ENCODE data around the gene CCBE1.

The CCBE1 gene

DNA sequence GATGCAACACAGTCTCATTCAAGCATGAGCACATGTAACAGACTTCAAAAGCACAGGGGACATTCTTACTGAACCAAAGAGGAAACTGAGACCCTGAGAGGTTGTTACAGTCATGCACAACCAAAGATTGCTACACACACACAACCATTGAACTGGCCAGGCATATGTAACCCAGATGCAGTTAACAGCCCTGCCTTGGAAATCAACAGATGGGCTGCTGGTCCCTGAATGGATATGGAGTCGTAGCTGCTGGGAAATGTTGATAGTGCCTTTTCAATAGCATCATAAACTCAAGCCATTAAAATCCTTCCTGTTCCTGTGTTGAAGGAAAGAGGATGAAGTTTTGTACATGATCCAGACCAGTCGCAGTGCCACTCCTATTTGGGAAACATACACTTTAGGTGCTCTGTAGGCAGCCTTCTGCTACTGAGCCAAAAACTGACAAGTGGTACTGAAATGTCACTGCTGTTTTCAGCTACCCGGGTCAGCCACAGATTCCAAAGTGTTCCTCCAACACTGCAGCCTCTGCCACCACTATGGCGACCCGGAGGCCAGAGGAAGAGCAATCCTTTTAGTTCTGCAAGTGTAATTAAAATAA is 143.9 kb downstream of the CCBE1 start:
- Histone ChIP-seq H3K9ac (ENCODE audit: low read length) (no peak overlapping the region), H3K4me1 (ENCODE audit: control insufficient read depth, insufficient read depth, low read length) (peaks cover 39% of the 10 kb centered on the region), H3K9me3 (ENCODE audit: control insufficient read depth, low read length) (no peaks in the 10 kb centered on the region), H3K4me3 (ENCODE audit: low read length) (no peak overlapping the region), H3K27me3 (replicated peaks; ENCODE audit: control insufficient read depth, insufficient read depth, low read length) (no peaks in the 10 kb centered on the region), H3K36me3 (ENCODE audit: control insufficient read depth, insufficient read depth, low read length, severe bottlenecking) (no peaks in the 10 kb centered on the region)
- no peak for DNase-seq (ENCODE audit: low read depth)

DNA sequence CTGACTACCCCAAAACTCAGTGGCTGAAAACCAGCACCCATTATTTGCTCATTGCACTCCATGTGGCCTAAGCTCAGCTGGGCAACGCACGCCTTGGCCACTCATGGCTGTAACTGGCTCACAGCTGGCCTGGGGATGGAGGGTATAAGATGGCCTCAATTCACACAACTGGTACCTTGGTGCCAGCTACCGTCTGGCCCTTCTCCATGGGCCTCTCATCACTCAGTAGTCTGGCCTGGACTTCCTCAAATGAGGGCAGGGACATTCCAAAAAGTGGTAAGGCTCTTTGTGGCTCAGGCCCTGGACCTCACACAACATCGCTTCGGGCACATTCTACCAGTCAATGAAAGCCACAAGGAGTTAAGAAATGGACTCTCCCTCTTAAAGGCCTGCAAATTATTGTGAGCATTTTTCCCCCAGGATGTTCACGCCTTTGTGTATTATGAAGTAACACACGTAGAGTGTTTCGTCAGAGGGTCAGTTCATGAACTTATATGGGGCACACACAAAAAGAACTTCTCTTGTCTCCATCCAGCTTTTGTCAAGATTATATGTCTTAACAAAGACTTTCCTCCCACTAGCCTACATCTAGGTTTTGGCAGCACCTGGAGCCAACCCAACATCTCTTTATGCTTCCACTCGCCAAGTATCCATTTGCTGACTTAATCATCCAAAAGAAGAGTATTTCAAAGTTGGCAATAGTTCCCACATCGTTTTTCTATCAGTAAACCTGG is 145.2 kb downstream of the CCBE1 start:
- H3K4me3 ChIP-seq (ENCODE audit: low read length): no peak overlapping the region
- peaks cover 47% of the 10 kb centered on the region for H3K4me1 ChIP-seq (ENCODE audit: control insufficient read depth, insufficient read depth, low read length)
- H3K36me3 ChIP-seq (ENCODE audit: control insufficient read depth, insufficient read depth, low read length, severe bottlenecking): no peaks in the 10 kb centered on the region
- DNase-seq (ENCODE audit: low read depth): no peak
- no peak overlapping the region for H3K9ac ChIP-seq (ENCODE audit: low read length)
- no peaks in the 10 kb centered on the region for H3K9me3 ChIP-seq (ENCODE audit: control insufficient read depth, low read length)
- H3K27me3 ChIP-seq (replicated peaks; ENCODE audit: control insufficient read depth, insufficient read depth, low read length): no peaks in the 10 kb centered on the region

DNA sequence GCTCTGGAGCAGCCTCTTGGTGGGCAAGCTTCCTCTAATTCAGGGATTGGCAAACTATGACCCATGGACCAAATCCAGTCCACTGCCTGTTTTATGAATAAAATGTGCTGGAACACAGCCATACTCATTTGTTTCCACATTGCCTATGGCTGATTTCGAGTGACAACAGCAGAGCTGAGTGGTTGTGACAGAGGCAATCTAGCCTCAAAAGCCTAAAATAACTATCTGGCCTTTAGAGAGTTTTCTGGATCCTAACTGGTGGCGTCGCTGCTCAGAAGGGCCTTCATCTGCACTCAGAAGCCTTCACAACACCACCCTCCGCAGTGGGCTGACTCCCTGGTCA is 147.1 kb downstream of the CCBE1 start:
- Histone ChIP-seq H3K27me3 (replicated peaks; ENCODE audit: control insufficient read depth, insufficient read depth, low read length) (no peaks in the 10 kb centered on the region), H3K36me3 (ENCODE audit: control insufficient read depth, insufficient read depth, low read length, severe bottlenecking) (no peaks in the 10 kb centered on the region), H3K9me3 (ENCODE audit: control insufficient read depth, low read length) (no peaks in the 10 kb centered on the region), H3K4me1 (ENCODE audit: control insufficient read depth, insufficient read depth, low read length) (peaks cover 36% of the 10 kb centered on the region), H3K4me3 (ENCODE audit: low read length) (no peak overlapping the region), H3K9ac (ENCODE audit: low read length) (no peak overlapping the region)
- peak; percentile 16 for DNase-seq (ENCODE audit: low read depth)

DNA sequence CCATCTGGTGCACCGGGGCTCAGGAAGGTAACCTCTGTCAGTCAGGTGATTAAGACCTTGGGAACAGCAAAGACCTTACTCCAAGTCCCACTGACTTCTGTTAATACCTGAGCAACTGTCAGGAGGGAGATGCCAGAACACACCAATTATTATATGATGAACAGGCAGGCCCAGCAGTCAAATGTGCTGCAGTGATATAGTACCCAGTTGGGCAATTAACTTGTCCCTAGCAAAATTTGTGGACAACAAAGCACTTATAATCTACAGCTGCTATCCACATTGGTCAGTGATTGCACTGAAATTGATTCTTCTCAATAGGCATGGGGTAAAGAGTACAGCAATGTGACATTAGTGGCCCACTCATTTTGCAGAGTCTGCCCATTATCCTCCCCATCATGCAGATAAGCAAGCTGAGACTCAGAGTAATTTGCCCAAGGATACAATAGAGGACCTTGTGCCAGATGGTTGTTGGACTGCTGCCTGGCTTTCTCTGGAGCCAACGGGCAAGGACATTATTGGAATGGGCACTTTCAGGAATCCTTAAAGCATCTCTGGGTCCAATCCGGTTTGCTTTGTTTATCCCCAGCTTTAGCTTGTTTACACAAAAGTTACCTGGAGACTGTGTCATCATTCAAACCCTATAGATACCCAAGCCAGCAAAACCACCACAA is 147.6 kb downstream of the CCBE1 start:
- H3K36me3 ChIP-seq (ENCODE audit: control insufficient read depth, insufficient read depth, low read length, severe bottlenecking): no peaks in the 10 kb centered on the region
- no peaks in the 10 kb centered on the region for H3K27me3 ChIP-seq (replicated peaks; ENCODE audit: control insufficient read depth, insufficient read depth, low read length)
- H3K4me3 ChIP-seq (ENCODE audit: low read length): no peak overlapping the region
- no peak for DNase-seq (ENCODE audit: low read depth)
- no peaks in the 10 kb centered on the region for H3K9me3 ChIP-seq (ENCODE audit: control insufficient read depth, low read length)
- H3K4me1 ChIP-seq (ENCODE audit: control insufficient read depth, insufficient read depth, low read length): peaks cover 36% of the 10 kb centered on the region
- no peak overlapping the region for H3K9ac ChIP-seq (ENCODE audit: low read length)

DNA sequence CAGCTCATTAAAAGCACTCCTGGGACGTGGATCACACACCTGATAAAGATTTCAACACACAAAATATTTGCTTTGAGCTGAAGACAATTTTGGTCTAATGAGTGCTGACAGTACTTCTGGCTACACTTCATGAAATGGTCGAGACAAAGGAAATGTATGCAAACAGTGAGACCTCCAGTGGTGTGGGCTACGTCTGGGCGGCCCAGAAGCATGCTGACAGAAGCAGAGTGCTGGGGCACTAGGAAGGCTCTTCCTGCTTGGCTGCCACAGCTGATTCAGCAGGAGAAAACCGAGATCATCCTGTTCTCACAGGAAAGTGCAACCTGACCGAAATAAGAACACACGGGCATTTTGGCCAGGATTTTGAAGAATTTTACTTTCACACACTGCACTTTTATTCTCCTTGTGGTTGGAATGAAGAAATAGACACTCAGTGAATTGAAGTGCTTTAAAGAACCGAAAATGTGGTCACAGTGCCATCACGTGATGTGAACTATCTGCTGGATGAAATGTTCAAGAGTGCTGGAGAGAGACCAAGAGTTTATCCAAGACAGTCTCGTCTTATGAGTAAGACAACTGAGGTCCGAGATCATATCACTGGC is 149.5 kb downstream of the CCBE1 start:
- Histone ChIP-seq H3K4me1 (ENCODE audit: control insufficient read depth, insufficient read depth, low read length) (peaks cover 30% of the 10 kb centered on the region), H3K9ac (ENCODE audit: low read length) (no peak overlapping the region), H3K27me3 (replicated peaks; ENCODE audit: control insufficient read depth, insufficient read depth, low read length) (no peaks in the 10 kb centered on the region), H3K36me3 (ENCODE audit: control insufficient read depth, insufficient read depth, low read length, severe bottlenecking) (no peaks in the 10 kb centered on the region), H3K4me3 (ENCODE audit: low read length) (peak overlapping the region; percentile 65), H3K9me3 (ENCODE audit: control insufficient read depth, low read length) (no peaks in the 10 kb centered on the region)
- no peak for DNase-seq (ENCODE audit: low read depth)

DNA sequence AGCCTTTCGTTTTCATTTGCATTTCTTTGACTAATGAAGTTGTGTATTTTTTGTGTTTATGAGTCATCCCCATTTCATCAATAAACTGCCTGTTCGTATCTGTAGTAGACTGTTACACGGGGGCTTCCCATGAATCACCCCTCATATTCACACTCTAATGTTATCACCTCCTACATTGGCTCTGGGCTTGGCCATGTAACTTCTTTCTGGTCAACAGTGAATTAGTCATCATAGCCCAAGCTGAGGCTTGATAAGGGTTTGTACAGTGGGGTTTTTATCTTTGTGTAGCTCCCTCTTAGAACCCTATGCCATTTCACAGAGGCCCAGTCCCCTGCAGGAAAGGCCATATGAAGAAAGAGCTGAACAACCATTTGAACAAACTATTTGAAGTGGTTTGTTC is 151.0 kb downstream of the CCBE1 start:
- H3K9me3 ChIP-seq (ENCODE audit: control insufficient read depth, low read length): no peaks in the 10 kb centered on the region
- no peaks in the 10 kb centered on the region for H3K36me3 ChIP-seq (ENCODE audit: control insufficient read depth, insufficient read depth, low read length, severe bottlenecking)
- no peak for DNase-seq (ENCODE audit: low read depth)
- peaks cover 28% of the 10 kb centered on the region for H3K4me1 ChIP-seq (ENCODE audit: control insufficient read depth, insufficient read depth, low read length)
- H3K9ac ChIP-seq (ENCODE audit: low read length): no peak overlapping the region
- H3K4me3 ChIP-seq (ENCODE audit: low read length): no peak overlapping the region
- H3K27me3 ChIP-seq (replicated peaks; ENCODE audit: control insufficient read depth, insufficient read depth, low read length): no peaks in the 10 kb centered on the region

DNA sequence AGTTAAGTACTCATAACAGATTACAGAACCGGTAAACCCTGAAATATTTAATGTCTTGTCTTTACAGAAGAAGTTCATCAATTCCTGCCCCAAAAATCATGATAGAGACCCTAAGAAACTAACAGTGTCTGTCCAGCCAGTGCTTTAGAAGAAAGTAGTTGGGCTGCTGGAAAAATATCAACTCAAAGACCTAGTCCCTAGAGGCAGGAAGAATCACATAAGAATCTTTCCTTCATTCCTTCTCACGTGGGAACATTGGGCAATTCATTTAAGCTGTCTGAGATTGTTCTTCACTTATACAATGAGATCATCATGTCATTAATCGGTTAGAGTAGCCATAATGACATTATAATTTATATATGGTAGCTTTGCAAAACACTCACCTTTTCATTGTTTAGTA is 156.4 kb downstream of the CCBE1 start:
- no peak overlapping the region for H3K9ac ChIP-seq (ENCODE audit: low read length)
- peaks cover 20% of the 10 kb centered on the region for H3K4me1 ChIP-seq (ENCODE audit: control insufficient read depth, insufficient read depth, low read length)
- peak; percentile 78 for DNase-seq (ENCODE audit: low read depth)
- no peaks in the 10 kb centered on the region for H3K27me3 ChIP-seq (replicated peaks; ENCODE audit: control insufficient read depth, insufficient read depth, low read length)
- H3K4me3 ChIP-seq (ENCODE audit: low read length): peak overlapping the region; percentile 33
- no peaks in the 10 kb centered on the region for H3K36me3 ChIP-seq (ENCODE audit: control insufficient read depth, insufficient read depth, low read length, severe bottlenecking)
- H3K9me3 ChIP-seq (ENCODE audit: control insufficient read depth, low read length): no peaks in the 10 kb centered on the region

DNA sequence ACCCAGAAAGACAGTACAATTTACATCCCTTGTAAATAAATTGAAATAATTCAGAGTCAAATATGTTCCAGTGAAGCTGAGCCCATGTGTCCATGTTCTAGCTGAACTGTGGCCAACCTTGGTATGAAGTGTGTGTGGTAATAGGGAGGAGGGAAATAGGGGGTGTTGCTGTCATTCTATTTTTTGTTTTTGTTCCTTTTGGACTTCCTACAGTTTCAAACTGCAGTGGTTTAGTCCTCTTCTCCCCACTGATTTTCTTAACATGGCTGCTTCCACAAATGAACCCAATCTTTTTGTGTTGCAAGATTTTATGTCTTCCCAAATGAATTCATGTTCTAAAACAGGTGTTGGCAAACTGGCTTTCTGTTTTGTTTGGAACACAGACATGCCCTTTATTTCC is 156.9 kb downstream of the CCBE1 start:
- H3K27me3 ChIP-seq (replicated peaks; ENCODE audit: control insufficient read depth, insufficient read depth, low read length): no peaks in the 10 kb centered on the region
- peaks cover 20% of the 10 kb centered on the region for H3K4me1 ChIP-seq (ENCODE audit: control insufficient read depth, insufficient read depth, low read length)
- no peaks in the 10 kb centered on the region for H3K36me3 ChIP-seq (ENCODE audit: control insufficient read depth, insufficient read depth, low read length, severe bottlenecking)
- DNase-seq (ENCODE audit: low read depth): peak; percentile 15
- no peak overlapping the region for H3K9ac ChIP-seq (ENCODE audit: low read length)
- no peaks in the 10 kb centered on the region for H3K9me3 ChIP-seq (ENCODE audit: control insufficient read depth, low read length)
- peak overlapping the region; percentile 33 for H3K4me3 ChIP-seq (ENCODE audit: low read length)

DNA sequence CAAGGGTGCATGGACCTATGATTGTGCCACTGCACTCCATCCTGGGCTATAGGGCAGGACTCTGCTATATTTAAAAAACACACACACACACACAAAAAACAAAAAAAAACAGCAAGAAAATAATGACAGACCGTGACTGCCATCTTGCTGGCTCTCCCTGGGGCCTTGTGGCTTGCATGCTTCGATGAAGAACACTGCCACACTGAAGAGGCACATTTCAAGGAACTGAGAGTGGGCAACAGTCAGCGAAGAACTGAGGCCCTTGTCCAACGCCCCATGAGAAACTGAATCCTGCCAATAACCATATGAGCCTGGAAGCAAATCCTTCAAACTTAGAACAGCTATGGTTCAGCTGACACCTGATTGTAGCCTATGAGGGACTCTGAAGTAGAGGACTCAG is 158.1 kb downstream of the CCBE1 start:
- no peaks in the 10 kb centered on the region for H3K9me3 ChIP-seq (ENCODE audit: control insufficient read depth, low read length)
- H3K4me1 ChIP-seq (ENCODE audit: control insufficient read depth, insufficient read depth, low read length): peaks cover 20% of the 10 kb centered on the region
- no peak overlapping the region for H3K9ac ChIP-seq (ENCODE audit: low read length)
- H3K27me3 ChIP-seq (replicated peaks; ENCODE audit: control insufficient read depth, insufficient read depth, low read length): no peaks in the 10 kb centered on the region
- H3K4me3 ChIP-seq (ENCODE audit: low read length): no peak overlapping the region
- no peaks in the 10 kb centered on the region for H3K36me3 ChIP-seq (ENCODE audit: control insufficient read depth, insufficient read depth, low read length, severe bottlenecking)
- DNase-seq (ENCODE audit: low read depth): no peak

DNA sequence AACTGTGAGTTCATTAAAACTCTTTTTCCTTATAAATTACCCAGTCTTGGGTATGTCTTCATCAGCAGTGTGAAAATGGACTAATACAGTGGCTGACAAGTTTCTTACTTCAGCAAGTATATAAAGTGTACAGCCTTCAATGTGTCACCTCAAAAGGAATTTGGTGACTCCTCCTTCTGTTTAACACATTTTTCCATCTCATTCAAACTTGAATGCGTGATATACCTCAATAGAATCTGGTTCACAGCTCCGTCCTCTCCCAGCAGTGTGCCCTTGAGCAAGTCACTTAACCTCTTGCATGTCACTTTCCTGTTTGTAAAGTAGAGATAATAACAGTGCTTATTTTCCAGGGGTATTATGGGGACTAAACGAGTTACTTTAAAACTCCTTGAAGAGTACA is 159.6 kb downstream of the CCBE1 start:
- Histone ChIP-seq H3K4me1 (ENCODE audit: control insufficient read depth, insufficient read depth, low read length) (peaks cover 20% of the 10 kb centered on the region), H3K9me3 (ENCODE audit: control insufficient read depth, low read length) (no peaks in the 10 kb centered on the region), H3K4me3 (ENCODE audit: low read length) (no peak overlapping the region), H3K9ac (ENCODE audit: low read length) (no peak overlapping the region), H3K27me3 (replicated peaks; ENCODE audit: control insufficient read depth, insufficient read depth, low read length) (no peaks in the 10 kb centered on the region), H3K36me3 (ENCODE audit: control insufficient read depth, insufficient read depth, low read length, severe bottlenecking) (no peaks in the 10 kb centered on the region)
- DNase-seq (ENCODE audit: low read depth): no peak

DNA sequence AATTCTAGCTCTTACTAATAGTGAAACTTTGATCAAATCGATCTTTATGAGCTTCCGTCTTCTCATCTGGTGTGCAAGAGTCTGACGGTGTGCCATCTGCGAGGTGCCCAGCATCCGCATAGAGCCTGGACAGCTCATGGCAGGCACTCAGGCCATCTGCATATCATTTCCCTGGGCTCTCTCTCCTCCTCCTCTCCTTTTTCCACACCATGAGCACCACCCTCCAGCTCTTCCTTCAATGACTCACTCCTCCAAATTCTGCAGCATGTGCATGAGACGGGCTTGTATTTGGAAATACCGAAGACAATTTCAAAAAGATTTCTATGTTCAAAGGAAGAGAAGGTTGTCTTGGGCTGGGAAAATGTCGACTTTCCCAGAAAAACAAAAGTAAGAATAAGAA is 161.1 kb downstream of the CCBE1 start:
- peak; percentile 73 for DNase-seq (ENCODE audit: low read depth)
- no peak overlapping the region for H3K4me3 ChIP-seq (ENCODE audit: low read length)
- H3K27me3 ChIP-seq (replicated peaks; ENCODE audit: control insufficient read depth, insufficient read depth, low read length): no peaks in the 10 kb centered on the region
- H3K4me1 ChIP-seq (ENCODE audit: control insufficient read depth, insufficient read depth, low read length): peaks cover 16% of the 10 kb centered on the region
- no peaks in the 10 kb centered on the region for H3K9me3 ChIP-seq (ENCODE audit: control insufficient read depth, low read length)
- no peaks in the 10 kb centered on the region for H3K36me3 ChIP-seq (ENCODE audit: control insufficient read depth, insufficient read depth, low read length, severe bottlenecking)
- H3K9ac ChIP-seq (ENCODE audit: low read length): no peak overlapping the region
